SK-N-SH (cell line): Measurements from ENCODE around the gene ARG2.

ENCODE experiments used
- CTCF ChIP-seq: fragments of 200-600 bp; sonication (generic); IDR thresholded peaks from 2 replicates; pipeline ENCODE4 v1.6.1; 2017; ENCODE audit warnings: antibody characterized with exemption, mild to moderate bottlenecking, moderate library complexity
- EZH2phosphoT487 ChIP-seq: fragments of 200-600 bp; sonication (generic); IDR thresholded peaks from 2 replicates; pipeline ENCODE4 v1.6.1; 2017; ENCODE audit warnings: low read depth, mixed run types, mild to moderate bottlenecking, antibody characterized with exemption, moderate library complexity, borderline replicate concordance
- MAX ChIP-seq: IDR thresholded peaks from 2 replicates; pipeline ENCODE4 v1.4.0; 2012; ENCODE audit warnings: low read depth
- POLR2AphosphoS5 ChIP-seq: IDR thresholded peaks from 2 replicates; pipeline ENCODE4 v1.6.1; 2012; ENCODE audit warnings: low read depth, low read length
- RCOR1 ChIP-seq: fragments of 150-350 bp; IDR thresholded peaks from 2 replicates; pipeline ENCODE4 v1.6.1; 2017; ENCODE audit warnings: antibody characterized with exemption, low read length
- SMC3 ChIP-seq: IDR thresholded peaks from 2 replicates; pipeline ENCODE4 v1.6.1; 2012; ENCODE audit warnings: low read depth, low read length, improper control_type of control experiment
- USF2 ChIP-seq: fragments of 150-350 bp; IDR thresholded peaks from 2 replicates; pipeline ENCODE4 v1.6.1; 2017; ENCODE audit warnings: antibody characterized with exemption, low read length, low read depth, borderline replicate concordance

- no peak for TF ChIP-seq SMC3
- TF ChIP-seq RCOR1: no peak
- TF ChIP-seq CTCF: no peak
- TF ChIP-seq MAX: no peak
- TF ChIP-seq USF2: no peak
- no peak for TF ChIP-seq EZH2phosphoT487
- no peak for TF ChIP-seq POLR2AphosphoS5
Observed at GRCh38 chr14:67652189-67652588, 32.5 kb downstream of the ARG2 start.
